Activated CD8-positive, alpha-beta T cell treated with anti-CD3 and anti-CD28 coated beads, Interleukin-2, amount 10 ng/mL, durations not matched to agents 7 days and 5 days (primary cell): ENCODE data around the gene FOXF1. TPM values are rescaled to one million over a fixed set of nuclear protein-coding genes. Genes with fewer than 3 reads are reported as not detected.

Experiments
- ATAC-seq: fragments of 150-1000 bp; cut with Tn5 transposase; one replicate; pipeline ENCODE4 v1.10.0; 2021; ENCODE audit warnings: moderate library complexity
- CTCF ChIA-PET: fragments of 350-600 bp; sonication (Branson Sonifier 250); formaldehyde crosslinking; loops from one replicate; lab custom pipeline; 2021; ENCODE audit warnings: antibody characterized with exemption; lab: Charles Lee
- POLR2A ChIA-PET: fragments of 350-600 bp; sonication (Branson Sonifier 250); formaldehyde crosslinking; loops from one replicate; lab custom pipeline; 2021; ENCODE audit warnings: antibody characterized with exemption; lab: Charles Lee
- DNase-seq: peaks from one replicate; pipeline ENCODE4 v3.0.0-alpha.2; 2020
- H3K27ac Mint-ChIP-seq: one replicate; pipeline ENCODE4 v1.8.0; 2021; ENCODE audit warnings: mild to moderate bottlenecking, mixed read lengths
- H3K27me3 Mint-ChIP-seq: one replicate; pipeline ENCODE4 v1.8.0; 2021; ENCODE audit warnings: low read depth, mixed read lengths
- H3K36me3 Mint-ChIP-seq: one replicate; pipeline ENCODE4 v1.8.0; 2021; ENCODE audit warnings: low read depth, mixed read lengths
- H3K4me1 Mint-ChIP-seq: one replicate; pipeline ENCODE4 v1.8.0; 2021; ENCODE audit warnings: low read depth, mixed read lengths
- H3K4me3 Mint-ChIP-seq: one replicate; pipeline ENCODE4 v1.8.0; 2021; ENCODE audit warnings: mild to moderate bottlenecking, mixed read lengths
- H3K9me3 Mint-ChIP-seq: one replicate; pipeline ENCODE4 v1.8.0; 2022; ENCODE audit warnings: mixed read lengths; ENCODE audit not compliant: insufficient read depth
- total RNA-seq, 2 experiments: library from RNA; stranded (reverse); gene quantifications; one replicate each; pipeline ENCODE4 v1.2.3, GENCODE V29; 2021

Gene FOXF1
- total RNA-seq, 2 experiments from 2014 or later = not detected

DNA sequence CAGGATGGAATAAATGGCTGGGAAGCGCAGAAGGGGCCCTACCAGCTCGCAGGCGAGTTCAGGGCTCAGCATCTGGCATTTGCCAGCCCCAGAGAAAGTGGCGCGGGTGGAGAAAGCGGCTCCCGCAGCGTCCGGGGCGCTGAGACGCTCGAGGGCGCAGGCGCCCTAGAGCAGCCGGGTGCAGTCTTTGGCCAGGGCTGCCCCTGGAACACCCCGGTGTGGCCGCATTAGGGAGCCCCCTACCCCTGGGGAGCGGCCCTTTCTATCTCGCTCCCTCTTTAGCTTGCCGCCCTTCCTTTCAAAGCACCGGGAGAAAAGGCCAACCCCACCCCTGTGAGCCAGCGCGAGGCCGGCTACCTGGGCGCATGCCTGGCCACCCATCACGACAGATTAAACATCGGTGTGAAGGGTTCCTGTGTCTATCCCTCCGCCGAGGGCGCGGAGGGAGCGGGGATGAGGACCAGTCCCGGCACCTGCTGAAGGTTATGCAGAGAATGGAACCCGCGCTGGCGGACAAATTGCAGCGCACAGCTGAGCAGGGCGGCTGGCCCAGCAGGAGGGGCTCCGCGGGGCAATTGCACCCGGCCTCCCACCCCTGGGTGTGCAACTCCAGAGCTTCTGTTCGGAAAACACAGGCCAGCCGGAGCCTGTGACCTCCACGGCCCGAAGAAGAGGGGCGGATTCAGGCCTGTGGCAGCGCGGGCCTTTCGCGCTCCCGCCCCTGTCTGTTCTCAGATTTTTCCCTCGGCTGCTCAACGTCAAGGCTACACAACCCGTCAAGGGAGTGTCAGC lies 15.6 kb upstream of the FOXF1 start:
- DNase-seq (no peak), ATAC-seq (no peak)
- H3K4me3 Mint-ChIP-seq = no peak overlapping the region
- CTCF ChIA-PET = interaction anchor here (1.1 kb wide), 1 partner anchor 23 kb away, joined by 4 read pairs; no protein-coding TSS in a partner anchor
- no peaks in the 10 kb centered on the region for H3K36me3 Mint-ChIP-seq
- no peaks in the 10 kb centered on the region for H3K4me1 Mint-ChIP-seq
- POLR2A ChIA-PET = no interaction called here
- H3K27ac Mint-ChIP-seq = no peak overlapping the region
- peaks cover 68% of the 10 kb centered on the region for H3K27me3 Mint-ChIP-seq
- H3K9me3 Mint-ChIP-seq = no peaks in the 10 kb centered on the region

DNA sequence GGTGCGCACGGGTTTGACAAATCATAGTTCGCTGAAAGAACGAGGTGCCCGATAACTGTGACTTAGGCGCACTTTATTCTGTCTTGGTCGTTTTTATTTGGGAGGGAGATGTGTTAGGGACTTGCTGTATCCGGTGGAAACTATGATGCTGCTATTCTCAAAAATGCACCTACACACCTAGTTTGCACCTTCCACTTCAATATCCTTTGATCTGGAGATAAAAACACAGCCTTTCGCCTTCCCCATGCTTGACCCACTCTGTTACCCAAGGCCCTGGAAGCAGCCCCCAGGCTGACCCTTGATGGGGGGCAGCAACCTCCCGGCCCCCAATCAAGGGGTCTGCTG lies 15.0 kb upstream of the FOXF1 start:
- ATAC-seq (no peak), DNase-seq (no peak)
- H3K36me3 Mint-ChIP-seq = no peaks in the 10 kb centered on the region
- CTCF ChIA-PET = no interaction called here
- H3K4me1 Mint-ChIP-seq = no peaks in the 10 kb centered on the region
- H3K9me3 Mint-ChIP-seq = no peaks in the 10 kb centered on the region
- no peak overlapping the region for H3K4me3 Mint-ChIP-seq
- peaks cover 70% of the 10 kb centered on the region for H3K27me3 Mint-ChIP-seq
- H3K27ac Mint-ChIP-seq = no peak overlapping the region
- POLR2A ChIA-PET = no interaction called here

DNA sequence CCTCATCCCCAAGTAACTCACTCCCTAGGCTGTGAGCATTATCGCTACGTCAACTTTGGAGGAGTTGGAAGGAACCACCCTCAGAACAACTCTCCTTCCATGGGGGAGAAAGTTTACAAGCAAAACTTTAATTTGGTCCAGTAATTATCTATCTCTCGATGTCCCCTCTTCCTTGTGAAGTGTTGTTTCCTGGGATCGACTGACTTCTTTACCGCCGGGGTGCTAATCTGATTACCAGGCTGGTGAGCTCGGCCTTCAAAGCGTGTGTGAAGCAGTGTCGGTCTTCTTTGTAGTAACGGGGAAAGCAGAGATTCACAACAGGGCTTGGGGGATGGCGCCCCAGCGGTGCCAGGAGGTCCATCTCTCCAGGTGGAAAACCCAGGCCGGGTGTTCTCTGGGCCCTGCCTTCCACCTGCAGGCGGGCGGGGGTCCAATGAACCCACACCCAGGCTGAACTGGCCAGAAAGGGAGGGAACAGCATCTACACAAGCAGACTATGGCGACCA lies 14.5 kb upstream of the FOXF1 start:
- Mint-ChIP-seq H3K4me3 (no peak overlapping the region), H3K4me1 (no peaks in the 10 kb centered on the region), H3K27me3 (peaks cover 72% of the 10 kb centered on the region), H3K36me3 (no peaks in the 10 kb centered on the region), H3K27ac (no peak overlapping the region), H3K9me3 (no peaks in the 10 kb centered on the region)
- no peak for ATAC-seq
- DNase-seq = no peak
- ChIA-PET POLR2A (no interaction called here), CTCF (no interaction called here)

DNA sequence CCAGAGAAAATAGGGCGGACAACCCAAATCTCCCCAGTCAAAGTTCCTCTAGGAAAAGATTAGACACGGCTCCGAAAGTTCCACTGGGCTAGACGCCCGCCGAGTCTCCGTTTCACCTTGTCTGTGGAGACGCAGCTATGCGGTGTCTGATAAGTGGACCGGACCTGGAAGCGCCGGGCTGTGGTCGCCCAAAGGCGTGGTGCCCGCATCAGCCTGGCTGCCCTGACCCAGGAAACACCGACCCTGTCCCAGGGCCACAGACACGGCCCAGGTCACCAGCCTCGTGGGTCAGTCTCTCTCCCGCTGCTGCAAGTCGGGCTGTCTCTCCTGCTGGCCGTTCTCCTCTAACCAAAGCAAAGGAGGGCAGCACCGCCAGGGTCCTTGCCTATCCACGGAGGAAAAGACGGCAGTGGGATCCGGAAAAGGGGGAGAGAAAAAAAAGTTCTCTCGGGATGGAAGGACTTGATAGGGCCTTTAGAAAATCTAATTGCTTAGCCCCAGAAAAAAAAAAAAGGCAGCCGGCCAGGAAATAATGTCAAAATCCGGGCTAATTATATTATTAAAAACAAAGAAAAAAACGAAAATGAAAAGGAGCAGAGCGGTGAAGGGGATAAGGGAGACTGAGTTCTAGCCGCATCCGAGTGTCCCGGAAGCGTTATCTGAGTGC lies 13.9 kb upstream of the FOXF1 start:
- ATAC-seq (no peak), DNase-seq (no peak)
- Mint-ChIP-seq H3K27ac (peak overlapping the region; percentile 67), H3K9me3 (no peaks in the 10 kb centered on the region), H3K27me3 (peaks cover 72% of the 10 kb centered on the region), H3K36me3 (no peaks in the 10 kb centered on the region), H3K4me1 (no peaks in the 10 kb centered on the region), H3K4me3 (no peak overlapping the region)
- POLR2A ChIA-PET = no interaction called here
- CTCF ChIA-PET = no interaction called here

DNA sequence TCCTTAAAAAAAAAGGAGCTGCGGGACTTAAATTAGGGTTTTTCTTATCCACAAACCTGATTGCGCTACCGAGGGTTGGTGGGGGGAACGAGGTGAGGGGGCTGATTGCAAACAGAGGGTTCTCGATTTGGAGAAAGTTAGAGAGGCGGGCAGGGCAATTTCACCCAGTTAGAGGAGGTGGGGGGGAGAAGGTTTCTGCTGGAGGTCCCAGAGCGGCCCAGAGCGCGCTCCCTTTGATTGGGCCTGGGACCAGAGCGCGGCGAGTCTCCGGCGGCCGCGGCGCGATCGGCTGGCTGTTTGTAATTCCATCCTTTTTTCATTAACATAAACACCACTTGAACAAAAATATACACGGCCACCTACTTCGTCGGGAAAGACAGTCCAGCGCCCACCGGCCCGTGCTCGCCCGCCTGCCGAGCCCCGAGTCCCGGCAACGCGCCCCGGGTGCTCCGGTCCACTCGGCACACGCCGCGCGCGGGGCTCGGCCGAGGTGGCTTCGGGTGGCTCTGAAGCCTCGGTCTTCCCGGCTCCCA lies 13.3 kb upstream of the FOXF1 start:
- ATAC-seq = no peak
- H3K4me3 Mint-ChIP-seq = peak overlapping the region; percentile 10
- H3K4me1 Mint-ChIP-seq = no peaks in the 10 kb centered on the region
- ChIA-PET POLR2A (no interaction called here), CTCF (no interaction called here)
- peak overlapping the region; percentile 67 for H3K27ac Mint-ChIP-seq
- H3K9me3 Mint-ChIP-seq = no peaks in the 10 kb centered on the region
- peaks cover 72% of the 10 kb centered on the region for H3K27me3 Mint-ChIP-seq
- no peaks in the 10 kb centered on the region for H3K36me3 Mint-ChIP-seq
- no peak for DNase-seq

DNA sequence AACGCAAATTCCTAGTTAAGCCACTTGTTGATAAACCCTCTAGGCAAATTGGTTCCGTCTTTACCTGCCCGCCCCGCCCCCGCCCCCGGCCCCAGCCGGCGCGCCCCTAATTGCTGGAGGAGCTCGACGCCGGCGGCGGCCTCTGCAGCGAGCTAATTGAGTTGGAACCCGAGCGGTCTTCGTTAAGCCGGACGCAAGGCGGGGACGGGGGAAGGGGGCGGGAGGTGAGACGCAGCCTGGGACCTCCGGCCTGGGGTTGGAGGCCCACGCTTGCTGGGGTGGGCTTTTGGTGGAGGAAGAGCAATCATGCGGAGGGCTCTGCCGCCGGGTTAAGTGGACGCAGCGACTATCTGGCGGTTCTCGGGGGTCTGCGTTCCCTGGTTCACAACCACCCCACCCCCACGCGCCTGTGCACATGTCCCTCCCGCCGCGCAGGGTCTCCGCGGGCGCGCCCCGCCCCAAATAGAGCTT lies 12.7 kb upstream of the FOXF1 start:
- H3K4me1 Mint-ChIP-seq = no peaks in the 10 kb centered on the region
- no peaks in the 10 kb centered on the region for H3K36me3 Mint-ChIP-seq
- peaks cover 72% of the 10 kb centered on the region for H3K27me3 Mint-ChIP-seq
- H3K9me3 Mint-ChIP-seq = no peaks in the 10 kb centered on the region
- DNase-seq = no peak
- POLR2A ChIA-PET = no interaction called here
- no peak overlapping the region for H3K27ac Mint-ChIP-seq
- no peak overlapping the region for H3K4me3 Mint-ChIP-seq
- ATAC-seq = no peak
- CTCF ChIA-PET = no interaction called here

DNA sequence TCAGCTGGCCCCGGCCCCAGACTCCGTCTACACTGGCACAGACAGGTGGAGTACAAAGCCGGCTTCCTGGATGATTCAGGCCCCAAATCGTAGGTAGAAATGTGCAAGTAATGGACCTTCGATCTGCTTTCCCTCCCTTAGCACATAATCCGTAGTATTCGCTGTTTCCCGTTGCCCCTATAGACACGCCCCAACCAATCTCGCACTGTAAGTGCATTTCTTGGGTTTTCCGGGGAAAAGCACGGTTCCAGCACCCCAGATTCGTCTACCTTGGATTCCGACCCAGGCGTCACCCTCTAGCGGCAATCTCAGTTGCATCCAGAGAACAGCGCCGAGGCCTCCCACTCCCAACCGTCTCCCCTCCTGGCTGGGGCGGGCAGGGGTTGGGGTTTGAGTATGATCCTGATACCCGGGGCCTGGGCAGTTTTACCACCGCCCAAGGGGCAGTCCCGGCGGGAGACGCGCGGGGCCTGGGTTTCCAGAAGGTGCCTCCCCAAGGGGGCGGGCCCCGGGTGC lies 12.1 kb upstream of the FOXF1 start:
- H3K4me1 Mint-ChIP-seq = no peaks in the 10 kb centered on the region
- no peaks in the 10 kb centered on the region for H3K36me3 Mint-ChIP-seq
- DNase-seq (no peak), ATAC-seq (no peak)
- CTCF ChIA-PET = no interaction called here
- peaks cover 74% of the 10 kb centered on the region for H3K27me3 Mint-ChIP-seq
- no peak overlapping the region for H3K4me3 Mint-ChIP-seq
- POLR2A ChIA-PET = no interaction called here
- H3K27ac Mint-ChIP-seq = peak overlapping the region; percentile 52
- H3K9me3 Mint-ChIP-seq = no peaks in the 10 kb centered on the region

DNA sequence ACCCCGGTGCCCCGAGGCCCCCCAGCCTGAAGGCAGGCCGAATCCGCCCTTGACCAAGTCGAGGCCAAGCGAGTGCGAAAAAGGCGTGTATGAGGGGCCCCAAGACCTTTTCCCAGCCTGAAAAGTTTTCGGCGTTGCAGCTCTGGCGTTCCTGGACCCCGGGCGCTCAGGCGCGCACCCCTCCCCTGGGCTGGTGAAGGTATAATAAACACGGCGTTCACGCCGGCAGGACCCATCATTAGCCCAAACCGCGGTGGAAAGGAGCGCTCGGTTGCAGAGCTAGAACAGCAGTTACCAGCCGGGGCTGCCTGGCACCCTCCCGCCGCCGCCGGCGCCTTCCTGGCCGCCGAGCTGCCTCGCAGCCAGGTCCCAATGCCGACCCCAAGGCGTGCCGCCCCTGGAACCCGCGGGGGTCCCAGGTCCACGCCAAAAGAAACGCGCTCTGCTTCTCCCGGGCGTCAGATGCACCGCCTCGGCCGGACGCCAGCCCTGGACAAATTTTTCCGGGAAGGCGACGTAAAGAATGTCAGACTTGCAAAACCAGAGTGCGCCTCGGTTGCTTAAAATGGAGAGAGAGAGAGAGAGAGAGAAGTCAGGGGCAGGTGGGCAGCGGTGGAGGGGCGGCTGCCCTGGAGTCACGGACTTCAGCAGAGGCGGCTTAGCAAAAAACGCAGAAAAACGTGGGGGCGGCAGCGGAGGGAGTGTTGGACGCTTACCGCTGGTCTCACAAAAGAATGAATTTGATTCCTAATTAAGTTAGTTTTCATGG lies 11.5 kb upstream of the FOXF1 start:
- no peaks in the 10 kb centered on the region for H3K9me3 Mint-ChIP-seq
- CTCF ChIA-PET = no interaction called here
- no peak overlapping the region for H3K4me3 Mint-ChIP-seq
- no peaks in the 10 kb centered on the region for H3K4me1 Mint-ChIP-seq
- POLR2A ChIA-PET = no interaction called here
- H3K27ac Mint-ChIP-seq = no peak overlapping the region
- DNase-seq (no peak), ATAC-seq (no peak)
- peaks cover 76% of the 10 kb centered on the region for H3K27me3 Mint-ChIP-seq
- H3K36me3 Mint-ChIP-seq = no peaks in the 10 kb centered on the region

DNA sequence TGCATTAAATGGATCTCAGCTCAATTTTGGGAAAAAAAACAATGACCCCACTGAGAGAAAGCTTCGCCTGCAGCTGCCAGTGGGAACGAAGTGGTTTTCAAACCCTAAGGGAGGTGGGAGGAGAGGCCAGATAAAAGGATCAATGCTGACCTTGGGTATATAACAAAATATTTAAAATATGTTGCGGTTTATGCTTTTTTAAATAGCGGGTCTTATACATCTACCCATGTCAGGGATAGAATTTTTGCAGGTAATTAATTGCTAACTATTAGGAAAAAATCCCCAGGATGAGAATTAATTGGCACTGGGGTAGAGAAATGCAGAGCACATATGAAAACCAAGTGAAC lies 10.9 kb upstream of the FOXF1 start:
- Mint-ChIP-seq H3K9me3 (no peaks in the 10 kb centered on the region), H3K36me3 (no peaks in the 10 kb centered on the region), H3K27me3 (peaks cover 76% of the 10 kb centered on the region), H3K4me1 (no peaks in the 10 kb centered on the region), H3K4me3 (no peak overlapping the region), H3K27ac (no peak overlapping the region)
- ATAC-seq (no peak), DNase-seq (no peak)
- POLR2A ChIA-PET = no interaction called here
- CTCF ChIA-PET = no interaction called here

DNA sequence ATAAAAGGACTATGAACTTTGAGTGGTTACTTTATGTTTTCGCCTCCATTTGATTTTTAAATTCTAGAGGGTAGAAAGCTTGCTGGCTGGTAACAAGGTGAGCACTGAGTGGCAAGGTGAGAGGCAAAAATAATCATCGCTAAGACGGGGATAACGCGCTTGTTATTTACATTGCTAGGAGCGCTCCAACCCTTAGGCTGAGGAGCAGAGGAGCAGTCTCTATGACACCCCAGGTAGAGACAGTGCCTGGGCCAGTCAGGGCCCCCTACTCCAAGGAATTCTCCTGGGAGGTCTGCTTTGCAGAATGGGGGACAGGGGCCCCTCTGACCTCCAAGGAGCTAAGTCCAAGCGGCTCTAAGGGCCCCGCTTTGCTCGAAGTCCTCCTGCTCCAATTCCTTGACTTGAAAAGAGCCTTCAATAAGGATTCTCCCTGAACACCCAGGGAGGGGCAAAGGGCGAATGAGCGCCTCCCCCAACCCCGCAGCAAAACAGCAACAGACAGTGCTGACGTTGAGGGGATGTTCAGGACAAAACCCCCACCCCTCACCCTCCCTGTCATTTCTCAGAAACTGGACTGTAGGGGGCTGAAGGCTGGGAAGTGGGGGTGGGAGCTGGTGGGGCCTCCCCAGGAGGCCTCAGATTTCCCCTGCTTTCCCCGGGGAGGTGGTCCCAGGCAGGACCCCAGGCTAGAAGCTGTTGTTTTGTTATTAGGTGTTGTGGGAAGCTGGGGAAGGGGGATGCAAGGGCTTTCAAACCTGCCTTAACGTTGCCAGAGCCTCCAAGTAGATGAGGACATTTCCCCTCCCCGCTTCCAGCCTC lies 10.2 kb upstream of the FOXF1 start:
- ChIA-PET POLR2A (no interaction called here), CTCF (no interaction called here)
- Mint-ChIP-seq H3K9me3 (no peaks in the 10 kb centered on the region), H3K4me1 (peaks cover 1% of the 10 kb centered on the region), H3K27ac (no peak overlapping the region), H3K4me3 (no peak overlapping the region), H3K27me3 (peaks cover 77% of the 10 kb centered on the region), H3K36me3 (peaks cover under 1% of the 10 kb centered on the region)
- DNase-seq = no peak
- no peak for ATAC-seq
